HTR-8/SVneo (cell line): ENCODE measurements around the gene DAW1.
"Not testable (repeated sequence)": the region's sequence is repeated elsewhere in the genome, so short reads cannot be mapped to it uniquely, and the experiment has no call there.

Experiments used
- DNase-seq: peaks from one replicate; pipeline ENCODE4 v3.0.0; 2011; ENCODE audit warnings: low spot score, mixed read lengths; ENCODE audit not compliant: insufficient read length
- FAIRE-seq: peaks from 2 replicates; lab custom pipeline; 2011; peaks lifted over from hg19 to GRCh38; lab: Jason Lieb, UNC

DAW1 gene

GRCh38 chr2:227903381-227903780 lies 31.9 kb downstream of the DAW1 start:
- DNase-seq (no peak), FAIRE-seq (no peak)

GRCh38 chr2:227906991-227907390 lies 35.6 kb downstream of the DAW1 start:
- DNase-seq, result no peak
- FAIRE-seq, result no peak

- DNase-seq, result no peak
- peak; percentile 60 for FAIRE-seq
Measured at GRCh38 chr2:227908266-227909054, 37.0 kb downstream of the DAW1 start.

GRCh38 chr2:227914362-227914761 lies 42.9 kb downstream of the DAW1 start:
- FAIRE-seq (no peak), DNase-seq (no peak)

GRCh38 chr2:227921648-227922047 lies 50.2 kb downstream of the DAW1 start:
- DNase-seq (no peak), FAIRE-seq (no peak)

- DNase-seq (no peak), FAIRE-seq (no peak)
Measured at GRCh38 chr2:227932001-227932400, 60.6 kb downstream of the DAW1 start.

- DNase-seq (no peak), FAIRE-seq (no peak)
Measured at GRCh38 chr2:227932403-227932802, 61.0 kb downstream of the DAW1 start.

GRCh38 chr2:227933884-227934283 lies 62.5 kb downstream of the DAW1 start:
- no peak for DNase-seq
- no peak for FAIRE-seq

- not testable (repeated sequence) for FAIRE-seq, DNase-seq
Measured at GRCh38 chr2:227936249-227936648, 64.8 kb downstream of the DAW1 start.

GRCh38 chr2:227939271-227940027 lies 68.0 kb downstream of the DAW1 start:
- FAIRE-seq, result peak; percentile 51
- DNase-seq, result peak; percentile 26

- no peak for FAIRE-seq
- DNase-seq, result peak; percentile 8
Measured at GRCh38 chr2:227942021-227942420, 70.6 kb downstream of the DAW1 start.

GRCh38 chr2:227942965-227943364 lies 71.5 kb downstream of the DAW1 start:
- DNase-seq (no peak), FAIRE-seq (no peak)

GRCh38 chr2:227960317-227960716 lies 88.9 kb downstream of the DAW1 start:
- FAIRE-seq, result no peak
- DNase-seq, result no peak

- FAIRE-seq, result no peak
- DNase-seq, result no peak
Measured at GRCh38 chr2:227971619-227972230, 100.3 kb downstream of the DAW1 start.

GRCh38 chr2:227973241-227973640 lies 101.8 kb downstream of the DAW1 start:
- no peak for DNase-seq
- FAIRE-seq, result no peak
